ENCODE data around the gene WDR12.
"Not testable (repeated sequence)": the region's sequence is repeated elsewhere in the genome, so short reads cannot be mapped to it uniquely, and the experiment has no call there.

Gene WDR12

GRCh38 chr2:202911512-202912341, at the start of gene WDR12, which contains the start of gene CARF:
Gene WDR12, minus strand, starts transcription at chr2:202911673. Its CDS starts 197 bp downstream, at chr2:202911476.
Gene CARF, plus strand, starts transcription at chr2:202912275. Its CDS starts 29,628 bp downstream, at chr2:202941903.
- DNase-seq (ENCODE audit: low spot score) = peak; percentile 92

- no peak for DNase-seq (ENCODE audit: low spot score)
Measured at GRCh38 chr2:202960524-202960923, 49.1 kb upstream of the WDR12 start.

GRCh38 chr2:202950592-202950991, 39.1 kb upstream of the WDR12 start:
- DNase-seq (ENCODE audit: low spot score) = no peak

- DNase-seq (ENCODE audit: low spot score) = not testable (repeated sequence)
Measured at GRCh38 chr2:202949333-202949732, 37.9 kb upstream of the WDR12 start.

- DNase-seq (ENCODE audit: low spot score) = no peak
Measured at GRCh38 chr2:202945497-202945896, 34.0 kb upstream of the WDR12 start.

- DNase-seq (ENCODE audit: low spot score) = no peak
Measured at GRCh38 chr2:202944816-202945215, 33.3 kb upstream of the WDR12 start.

GRCh38 chr2:202944408-202944807, 32.9 kb upstream of the WDR12 start:
- no peak for DNase-seq (ENCODE audit: low spot score)

- DNase-seq (ENCODE audit: low spot score) = no peak
Measured at GRCh38 chr2:202941771-202942170, 30.3 kb upstream of the WDR12 start.

- no peak for DNase-seq (ENCODE audit: low spot score)
Measured at GRCh38 chr2:202938960-202939359, 27.5 kb upstream of the WDR12 start.

- DNase-seq (ENCODE audit: low spot score) = no peak
Measured at GRCh38 chr2:202934456-202934855, 23.0 kb upstream of the WDR12 start.

GRCh38 chr2:202933958-202934357, 22.5 kb upstream of the WDR12 start:
- DNase-seq (ENCODE audit: low spot score) = no peak

GRCh38 chr2:202933139-202933510, 21.7 kb upstream of the WDR12 start:
- no peak for DNase-seq (ENCODE audit: low spot score)

GRCh38 chr2:202932425-202933138, 21.1 kb upstream of the WDR12 start:
- no peak for DNase-seq (ENCODE audit: low spot score)

GRCh38 chr2:202918860-202919259, 7.4 kb upstream of the WDR12 start:
- no peak for DNase-seq (ENCODE audit: low spot score)

GRCh38 chr2:202912342-202913201, 1.1 kb upstream of the WDR12 start:
- not testable (repeated sequence) for DNase-seq (ENCODE audit: low spot score)

- no peak for DNase-seq (ENCODE audit: low spot score)
Measured at GRCh38 chr2:202911203-202911511, 316 bp downstream of the WDR12 start.

GRCh38 chr2:202910698-202911097, 775 bp downstream of the WDR12 start:
- no peak for DNase-seq (ENCODE audit: low spot score)

GRCh38 chr2:202910250-202910649, 1.2 kb downstream of the WDR12 start:
- not testable (repeated sequence) for DNase-seq (ENCODE audit: low spot score)

GRCh38 chr2:202909394-202910192, 1.9 kb downstream of the WDR12 start:
- DNase-seq (ENCODE audit: low spot score) = no peak

- DNase-seq (ENCODE audit: low spot score) = no peak
Measured at GRCh38 chr2:202908186-202908585, 3.3 kb downstream of the WDR12 start.

GRCh38 chr2:202905507-202905906, 6.0 kb downstream of the WDR12 start:
- DNase-seq (ENCODE audit: low spot score) = not testable (repeated sequence)

GRCh38 chr2:202885190-202885589, 26.3 kb downstream of the WDR12 start:
- no peak for DNase-seq (ENCODE audit: low spot score)
